HG03432 (cell line): ENCODE results near the gene PSG2.
"Not testable (repeated sequence)": the region's sequence is repeated elsewhere in the genome, so short reads cannot be mapped to it uniquely, and the experiment has no call there.

ENCODE experiments used
- ATAC-seq: cut with Tn5 transposase; IDR thresholded peaks from one replicate; pipeline ENCODE4 v1.9.1; 2021; ENCODE audit warnings: mild to moderate bottlenecking, moderate library complexity; ENCODE audit not compliant: unreplicated experiment

The PSG2 gene

DNA sequence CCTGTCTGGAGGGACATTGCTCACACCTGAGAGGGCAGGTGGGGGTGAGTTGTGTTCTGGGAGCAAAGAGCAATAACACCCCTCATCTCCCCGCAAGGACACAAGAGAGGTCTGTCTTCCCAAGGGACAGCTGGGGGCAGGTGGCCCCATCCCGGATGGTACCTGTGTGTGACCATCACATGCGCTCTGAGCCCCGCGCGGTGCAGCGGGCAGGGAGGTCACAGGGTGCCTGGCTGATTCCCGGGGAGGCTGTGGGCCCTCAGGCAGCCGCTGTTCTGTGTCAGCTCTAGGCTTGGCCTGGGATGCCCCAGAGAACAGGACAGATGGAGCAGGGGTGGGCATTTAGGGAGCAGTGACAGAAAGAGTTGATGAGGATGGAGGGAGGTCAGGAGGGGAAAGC is 1.2 kb upstream of the PSG2 start:
- ATAC-seq, result not testable (repeated sequence)

DNA sequence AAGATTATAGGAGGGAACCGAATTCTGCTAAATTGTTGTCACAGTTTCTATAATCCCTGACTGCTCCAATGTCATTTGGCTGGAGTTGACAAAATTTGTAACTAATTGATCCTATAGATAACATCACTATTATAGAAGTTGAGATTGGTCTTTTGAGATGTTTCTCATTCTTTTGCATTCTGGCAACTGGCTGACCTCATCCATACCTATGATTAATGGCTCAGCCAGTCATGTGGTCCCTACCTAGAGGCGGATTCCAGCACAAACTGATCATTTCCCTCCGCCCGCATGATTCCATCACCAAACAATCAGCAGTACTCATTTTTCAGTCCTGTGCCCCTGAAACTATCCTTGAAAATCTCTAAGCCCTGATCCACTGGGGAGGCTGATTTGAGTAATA is 4.2 kb downstream of the PSG2 start:
- no peak for ATAC-seq

DNA sequence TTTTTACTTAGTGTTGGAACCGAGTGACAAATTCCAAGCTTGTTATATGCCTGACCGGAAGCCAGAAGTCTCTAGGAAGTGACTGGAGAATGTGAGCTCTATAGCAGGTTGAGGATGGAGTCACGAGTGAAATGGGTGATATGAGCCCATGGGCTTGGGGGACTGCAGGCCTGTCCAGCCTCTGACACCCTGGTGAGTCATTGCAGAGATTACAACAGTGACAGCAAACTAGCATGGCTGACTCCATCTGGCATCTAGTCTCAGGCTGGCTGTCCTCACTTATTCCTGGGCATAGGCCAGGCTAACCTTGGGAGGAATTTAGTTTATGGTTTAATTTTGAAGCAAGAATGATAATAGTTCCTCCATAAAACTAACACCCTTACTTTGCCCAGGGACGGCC is 4.6 kb downstream of the PSG2 start:
- not testable (repeated sequence) for ATAC-seq

DNA sequence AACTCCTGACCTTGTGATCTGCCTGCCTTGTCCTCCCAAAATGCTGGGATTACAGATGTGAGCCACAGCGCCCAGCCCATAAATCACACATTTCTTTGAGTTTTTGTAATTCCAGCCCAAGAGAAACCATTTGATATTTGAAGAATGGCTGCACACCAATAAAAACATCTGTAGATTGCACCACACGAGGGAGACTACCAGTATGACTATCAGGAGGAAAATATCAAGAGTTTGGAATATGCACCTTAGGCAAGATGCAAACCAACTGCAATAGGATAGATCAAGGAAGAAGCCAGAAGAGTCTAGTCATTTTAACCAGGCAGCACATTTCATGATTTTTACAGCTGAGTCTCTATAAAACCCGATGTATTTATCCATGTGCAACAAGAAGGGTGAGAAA is 20.1 kb downstream of the PSG2 start:
- ATAC-seq, result not testable (repeated sequence)

DNA sequence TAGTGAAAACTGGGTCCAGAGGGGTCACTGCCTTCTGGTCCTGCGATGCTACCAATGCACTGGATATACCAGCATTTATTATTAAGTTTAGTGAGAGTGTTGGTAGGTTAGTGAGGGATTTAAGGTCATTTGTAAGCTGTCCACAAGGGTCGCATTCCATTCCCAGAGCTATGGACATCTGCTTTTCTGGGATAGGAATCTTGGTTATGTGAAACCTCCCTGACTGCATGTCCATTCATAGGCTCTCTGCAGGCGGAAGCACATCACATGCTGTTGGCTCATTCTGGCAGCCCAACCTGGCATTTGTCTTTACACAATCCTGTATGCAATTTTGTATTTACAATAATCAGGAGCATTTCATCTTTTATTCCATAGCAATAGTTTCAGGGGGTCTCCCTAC is 21.2 kb downstream of the PSG2 start:
- not testable (repeated sequence) for ATAC-seq

DNA sequence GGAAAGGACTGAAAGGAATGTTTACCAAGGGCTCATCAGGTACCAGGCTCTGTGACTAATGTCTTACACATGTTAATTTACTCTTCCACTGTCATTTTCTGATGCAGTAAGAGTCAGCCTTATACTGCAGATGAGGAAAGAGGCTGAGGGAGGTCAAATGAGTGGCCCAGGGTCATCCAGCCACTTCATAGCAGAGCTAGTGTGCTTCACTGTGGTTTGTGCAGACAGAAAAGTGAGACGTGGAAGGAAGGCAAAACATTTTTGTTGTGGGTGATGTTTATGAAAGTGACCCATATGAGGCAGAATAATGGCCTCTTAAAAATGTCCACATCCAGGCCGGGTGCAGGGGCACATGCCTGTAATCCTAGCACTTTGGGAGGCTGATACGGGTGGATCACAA is 22.2 kb downstream of the PSG2 start:
- not testable (repeated sequence) for ATAC-seq

DNA sequence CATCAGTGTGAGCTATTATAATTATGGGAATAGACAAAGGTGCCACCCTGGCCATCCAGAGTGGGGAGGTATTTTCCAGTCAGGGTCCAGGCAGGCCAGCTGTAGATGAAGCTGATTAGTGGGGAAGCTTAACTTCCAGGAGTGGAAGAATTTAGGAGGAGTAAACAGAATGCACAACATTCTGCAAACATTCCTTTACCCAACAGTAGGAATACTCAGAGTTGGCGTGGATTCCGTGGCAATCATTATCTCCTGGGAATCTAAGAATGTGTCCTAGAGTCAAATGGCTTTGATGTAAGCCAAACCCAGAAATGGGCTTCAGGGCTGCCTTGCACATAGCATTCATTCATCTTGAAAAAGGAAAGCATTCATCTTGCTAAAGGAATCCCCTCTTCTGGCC is 23.0 kb downstream of the PSG2 start:
- ATAC-seq, result not testable (repeated sequence)

DNA sequence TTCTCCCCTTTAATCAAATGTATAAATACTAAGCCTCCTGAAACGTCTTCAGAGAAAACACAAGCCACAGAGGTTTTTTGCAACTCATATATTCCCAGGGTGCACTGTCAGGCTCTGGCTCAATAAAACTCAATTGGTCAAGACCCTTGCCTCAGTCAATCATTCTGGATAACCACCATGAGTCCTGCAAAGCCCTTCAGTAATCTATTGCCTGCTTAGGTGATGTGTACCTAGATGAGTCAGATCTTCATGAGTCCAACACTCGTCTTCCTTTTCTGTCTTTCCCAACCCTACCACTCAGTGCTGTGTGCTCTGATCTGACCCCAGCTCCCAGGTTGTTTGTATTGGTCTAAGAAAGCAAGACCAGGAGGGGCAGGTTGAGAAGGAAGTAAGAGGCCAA is 24.1 kb downstream of the PSG2 start:
- not testable (repeated sequence) for ATAC-seq

DNA sequence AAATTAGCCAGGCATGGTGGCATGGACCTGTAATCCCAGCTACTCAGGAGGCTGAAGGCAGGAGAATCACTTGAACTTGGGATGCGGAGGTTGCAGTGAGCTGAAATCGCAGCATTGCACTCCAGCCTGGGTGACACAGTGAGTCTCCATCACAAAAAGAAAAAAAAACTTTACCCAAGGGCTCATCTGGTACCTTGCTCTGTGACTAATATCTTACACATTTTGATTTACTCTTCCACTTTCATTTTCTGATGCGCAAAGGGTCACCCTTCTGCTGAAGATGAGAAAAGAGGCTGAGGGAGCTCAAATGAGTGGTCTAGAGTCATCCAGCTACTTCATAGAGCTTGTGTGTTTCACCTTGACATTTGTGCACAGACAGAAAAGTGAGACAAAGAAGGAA is 34.5 kb downstream of the PSG2 start:
- not testable (repeated sequence) for ATAC-seq

DNA sequence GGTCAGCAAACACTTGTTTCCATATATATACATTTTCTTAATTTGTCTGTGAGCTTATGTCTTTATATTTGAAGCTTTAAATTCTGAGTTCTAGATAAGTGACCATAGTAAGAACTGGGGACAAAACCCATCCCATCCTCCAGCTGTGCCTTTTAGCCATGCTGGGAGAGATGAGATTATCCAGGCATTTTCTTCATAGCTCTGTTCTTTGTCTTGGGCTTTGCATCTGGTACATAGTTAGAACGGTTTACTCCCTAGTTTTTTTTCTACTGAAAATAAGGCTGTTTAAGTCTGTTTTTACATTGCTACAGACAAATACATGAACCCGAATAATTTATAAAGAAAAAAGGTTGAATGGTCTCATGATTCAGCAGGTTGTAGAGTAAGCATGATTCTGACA is 35.9 kb downstream of the PSG2 start:
- ATAC-seq, result not testable (repeated sequence)

DNA sequence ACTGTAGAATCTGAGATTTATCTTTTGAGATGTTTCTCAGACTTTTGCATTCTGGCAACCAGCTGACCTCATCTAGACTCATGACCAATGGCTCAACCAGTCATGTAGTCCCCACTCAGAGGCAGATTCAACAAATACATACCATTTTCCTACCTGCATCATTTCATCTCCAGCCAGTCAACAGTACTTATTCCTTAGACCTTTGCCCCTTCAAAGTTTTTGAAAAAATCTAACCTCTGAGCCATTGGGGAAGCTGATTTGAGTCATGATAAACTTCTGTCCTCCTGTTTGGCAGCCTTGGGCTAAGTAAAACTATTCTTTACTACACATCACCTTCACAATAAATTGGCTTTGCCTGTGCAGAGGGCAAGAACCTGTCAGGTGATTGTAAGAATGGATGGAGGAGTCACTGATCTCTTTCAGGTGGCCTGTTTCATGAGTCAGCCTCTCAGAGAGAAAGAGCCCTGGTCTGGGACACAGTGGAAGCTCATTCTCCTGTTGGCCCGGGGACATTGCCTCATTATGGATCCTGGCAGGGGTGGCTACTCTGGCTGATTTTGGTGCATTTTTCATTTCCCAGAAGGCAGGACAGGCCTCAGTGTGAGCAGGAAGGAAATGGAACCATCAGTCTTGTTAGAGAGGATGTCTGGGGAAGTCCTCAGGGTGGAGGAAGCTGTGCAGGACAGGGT is 38.9 kb downstream of the PSG2 start:
- ATAC-seq, result not testable (repeated sequence)

DNA sequence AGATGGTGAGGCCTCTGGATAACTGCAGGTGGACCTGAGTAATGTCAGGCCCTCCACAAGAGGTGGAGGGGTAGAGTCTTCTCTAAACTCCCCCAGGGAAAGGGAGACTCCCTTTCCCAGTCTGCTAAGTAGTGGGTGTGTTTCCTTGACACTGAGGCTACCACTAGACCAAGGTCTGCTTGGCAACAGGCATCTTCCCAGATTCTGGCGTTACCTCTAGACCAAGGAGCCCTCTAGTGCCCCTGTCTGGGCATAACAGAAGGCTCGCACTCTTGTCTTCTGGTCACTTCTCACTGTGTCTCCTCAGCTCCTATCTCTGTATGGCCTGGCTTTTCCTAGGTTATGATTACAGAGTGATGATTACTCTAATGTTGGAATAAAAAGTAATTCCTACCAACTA is 50.9 kb downstream of the PSG2 start:
- ATAC-seq, result not testable (repeated sequence)

DNA sequence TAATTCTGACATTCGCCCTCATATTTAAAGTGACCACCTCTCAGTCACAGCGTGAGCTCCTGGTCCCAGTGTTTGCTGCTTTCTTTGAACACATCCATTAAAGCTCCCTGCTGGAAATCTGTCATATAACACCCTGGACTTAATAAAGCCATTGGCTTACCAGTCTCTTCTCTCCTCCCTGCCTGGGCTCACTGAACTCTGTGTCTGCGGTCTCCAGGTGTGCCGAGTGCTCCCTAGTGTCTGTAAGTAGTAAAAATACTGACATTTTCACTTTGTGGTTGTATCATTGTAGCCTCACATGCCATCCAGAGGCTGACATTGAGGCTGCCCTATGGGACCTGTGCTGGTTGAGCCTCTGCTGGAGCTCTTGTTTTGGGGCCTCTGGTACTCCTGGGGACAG is 53.6 kb downstream of the PSG2 start:
- no peak for ATAC-seq

DNA sequence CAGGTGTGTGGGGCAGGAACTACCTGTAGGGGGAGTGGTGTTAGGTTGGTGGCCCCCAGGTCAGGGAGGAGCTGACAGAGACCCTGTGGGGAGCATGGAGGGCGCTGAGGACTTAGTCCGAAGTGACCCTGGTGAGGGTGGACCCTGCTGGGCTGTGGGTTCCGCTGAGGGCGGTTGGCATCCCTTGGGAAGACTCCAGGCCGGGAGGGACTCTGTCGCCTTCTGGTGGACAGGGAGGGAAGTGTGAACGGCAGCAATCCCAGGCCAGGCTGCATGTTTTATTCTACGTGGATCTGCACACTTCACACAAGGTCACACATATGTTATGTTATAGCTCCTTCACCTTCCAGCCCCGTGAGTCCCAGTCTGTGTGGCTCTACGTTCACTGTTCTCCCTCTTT is 54.5 kb downstream of the PSG2 start:
- ATAC-seq, result not testable (repeated sequence)

DNA sequence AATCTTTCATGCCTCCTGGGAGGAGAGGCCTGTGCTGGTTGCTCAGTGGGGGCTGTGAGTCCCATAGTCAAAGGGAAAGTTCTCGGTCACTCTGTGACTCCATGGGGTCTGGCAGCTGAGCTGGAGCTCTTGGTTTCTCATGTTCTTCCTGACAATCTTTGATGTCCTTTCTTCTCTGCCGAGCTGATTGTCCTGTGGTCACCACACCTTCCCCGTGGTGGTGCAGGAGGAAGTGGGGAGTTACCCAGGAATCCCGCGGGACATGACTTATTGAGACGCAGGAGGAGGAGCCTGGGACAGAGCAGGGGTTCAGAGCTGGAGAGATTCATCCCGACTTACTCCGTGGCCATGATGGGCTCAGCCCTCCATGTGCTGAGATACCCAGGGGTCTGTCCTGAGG is 55.4 kb downstream of the PSG2 start:
- not testable (repeated sequence) for ATAC-seq

DNA sequence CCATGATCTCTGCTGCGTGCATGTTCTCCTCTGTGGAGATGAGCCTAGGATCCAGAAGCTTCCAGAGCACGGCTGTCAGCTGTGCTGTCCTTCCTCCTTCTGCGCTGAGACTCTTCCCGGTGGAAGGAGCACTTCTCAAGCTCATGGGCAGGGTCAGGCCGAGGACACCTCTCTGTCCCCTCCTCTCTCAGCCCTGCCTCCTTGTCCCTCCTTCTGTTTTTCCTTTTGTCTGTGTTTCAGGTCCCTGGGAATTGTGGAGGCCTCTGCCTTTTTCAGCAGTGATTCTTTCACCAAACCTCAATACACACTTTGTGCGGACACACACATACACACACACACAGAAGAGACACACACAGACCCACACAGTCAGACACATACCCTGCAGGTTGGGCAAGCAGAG is 56.1 kb downstream of the PSG2 start, which contains the start of gene PSG11:
TSS of gene PSG11 (minus strand) at position 101 of the 400 bp plus-strand sequence. CDS start at position 4, 97 bp downstream.
- not testable (repeated sequence) for ATAC-seq

DNA sequence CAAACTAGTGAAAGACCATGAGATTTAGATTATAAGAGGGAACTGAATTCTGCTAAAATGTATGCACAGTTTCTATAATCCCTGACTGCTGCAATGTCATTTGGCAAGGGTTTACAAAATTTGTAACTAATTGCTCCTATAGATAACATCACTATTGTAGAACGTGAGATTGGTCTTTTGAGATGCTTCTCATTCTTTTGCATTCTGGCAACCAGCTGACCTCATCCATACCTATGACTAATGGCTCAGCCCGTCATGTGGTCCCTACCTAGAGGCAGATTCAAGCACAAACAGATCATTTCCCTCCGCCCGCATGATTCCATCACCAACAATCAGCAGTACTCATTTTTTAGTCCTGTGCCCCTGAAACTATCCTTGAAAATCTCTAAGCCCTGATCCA is 60.4 kb downstream of the PSG2 start:
- ATAC-seq, result not testable (repeated sequence)

DNA sequence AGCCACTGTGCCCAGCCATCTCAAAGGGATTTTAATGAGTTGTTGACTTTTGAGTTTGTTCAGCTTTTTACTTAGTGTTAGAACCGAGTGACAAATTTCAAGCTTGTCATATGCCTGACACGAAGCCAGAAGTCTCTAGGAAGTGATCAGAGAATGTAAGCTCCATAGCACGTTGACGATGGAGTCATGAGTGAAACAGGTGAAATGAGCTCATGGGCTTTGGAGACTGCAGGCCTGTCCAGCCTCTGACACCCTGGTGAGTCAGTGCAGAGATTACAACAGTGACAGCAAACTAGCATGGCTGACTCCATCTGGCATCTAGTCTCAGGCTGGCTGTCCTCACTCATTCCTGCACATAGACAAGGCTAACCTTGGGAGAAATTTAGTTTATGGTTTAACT is 60.9 kb downstream of the PSG2 start:
- ATAC-seq, result not testable (repeated sequence)

DNA sequence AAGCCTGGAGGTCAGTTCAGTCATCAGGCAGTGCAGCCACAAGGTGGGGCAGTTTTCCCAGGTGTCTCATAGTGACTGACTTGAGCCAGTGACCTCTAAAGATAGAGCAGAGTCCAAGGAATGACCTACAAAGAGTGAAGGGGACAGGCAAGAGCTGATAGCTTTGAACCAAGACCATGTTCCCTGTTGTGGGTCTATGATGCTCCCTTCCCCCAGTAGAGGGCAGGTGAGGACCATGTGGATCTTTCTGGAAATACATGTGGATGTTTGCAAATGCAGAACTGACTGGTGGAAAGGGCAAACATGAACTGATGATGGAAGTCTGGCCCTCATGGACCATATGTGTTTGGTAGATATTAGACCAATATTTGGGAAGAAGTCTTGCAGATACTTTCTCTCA is 62.9 kb downstream of the PSG2 start:
- not testable (repeated sequence) for ATAC-seq
